Measurements from ENCODE around the gene DOK3. TPM values are rescaled to one million over a fixed set of nuclear protein-coding genes. Genes with fewer than 3 reads are reported as not detected.

The DOK3 gene
- total RNA-seq, 1 experiment from 2014 or later: 12.4 TPM

DNA sequence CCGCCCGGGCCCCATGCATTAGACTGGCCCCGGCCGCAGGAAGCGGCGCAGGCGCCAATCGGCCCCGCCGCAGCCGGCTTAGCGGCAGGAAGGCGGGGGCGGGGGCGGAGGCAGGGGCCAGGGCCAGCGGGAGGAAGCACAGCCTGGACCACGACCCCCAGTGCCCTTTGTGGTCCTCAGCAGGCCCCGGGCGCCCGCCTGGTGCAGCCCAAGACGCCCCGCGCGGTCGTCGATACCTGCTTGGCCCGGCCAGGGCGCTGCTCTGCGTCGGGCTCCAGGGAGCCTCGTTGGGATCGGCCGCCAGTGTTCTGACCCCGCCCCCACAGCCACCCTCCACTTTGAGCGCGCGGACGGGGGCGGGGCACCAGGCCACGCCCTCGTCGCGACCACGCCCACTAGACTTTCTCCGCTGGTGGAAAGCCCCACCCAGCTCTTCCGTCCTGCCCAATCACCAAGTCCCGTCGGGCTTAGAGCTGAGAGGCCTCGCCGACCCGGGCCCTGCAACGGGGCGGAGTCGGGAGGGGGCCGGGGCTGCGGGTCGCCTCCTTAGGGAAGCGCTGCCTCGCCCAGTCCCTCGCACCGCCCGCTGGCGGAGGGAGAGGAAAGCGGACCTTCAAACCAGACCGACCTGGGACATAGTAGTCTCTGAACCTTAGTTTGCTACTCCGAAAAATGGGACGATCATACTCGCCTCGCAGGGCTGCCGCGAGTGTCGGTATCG is 12.2 kb downstream of the DOK3 start, which contains the start of gene PDLIM7:
TSS of gene PDLIM7 (minus strand) at position 313 of the 721 bp plus-strand sequence. CDS start 1,092 bp downstream, outside the sequence.
- H3K4me3 ChIP-seq (ENCODE audit: low read depth in 2 of 2, low read length in 2 of 2): peak within 1 kb of the TSS; percentile 56 to 63
- no TSS peak for BruUV-seq (replicated peaks)
- DNase-seq (ENCODE audit: low read depth, low spot score) (no peak), ATAC-seq (peak; percentile 89)
- no peaks in the 10 kb centered on the region; the same call in 1 of the 2 replicates for H3K36me3 ChIP-seq (ENCODE audit: control insufficient read depth, insufficient read depth, low read length)
- intact Hi-C loops (cut with micrococcal nuclease; ENCODE audit: unreplicated experiment) (loop anchor here (5.0 kb wide), 1 partner anchor 105 kb away; no protein-coding TSS in a partner anchor), in situ Hi-C loops (cut with HindIII; ENCODE audit: low pct_unique_long_range_greater_than_20kb, low sequenced_read_pairs) (no loop called here)
- CTCF ChIA-PET: interaction anchor here (1.2 kb wide), 1 partner anchor 107 kb away, joined by 4 read pairs; no protein-coding TSS in a partner anchor
- no peaks in the 10 kb centered on the region for H3K9me3 ChIP-seq (ENCODE audit: control insufficient read depth, insufficient read depth, low read depth, low read length)
- H3K27me3 ChIP-seq (ENCODE audit: control insufficient read depth, insufficient read depth, low read length): no peaks in the 10 kb centered on the region
- POLR2A ChIA-PET: interaction anchor here (0.6 to 0.9 kb wide), 5 partner anchors 18 to 100 kb away, joined by 3 to 6 read pairs (median 4); no protein-coding TSS in a partner anchor
- TF ChIP-seq CTCF (IDR thresholded peaks at IDR 0.05): peak; percentile 6; the same call in 1 of the 2 replicates
- 0 out of 2 replicates have a peak, but pooled peaks have one; percentile 90 for TF ChIP-seq SIN3A (IDR thresholded peaks at IDR 0.05; ENCODE audit: borderline replicate concordance, insufficient read depth, low read depth, low read length)
- TF ChIP-seq POLR2AphosphoS5 (IDR thresholded peaks at IDR 0.05; ENCODE audit: low read depth, low read length): peak; percentile 93
- no peak for TF ChIP-seq REST (IDR thresholded peaks at IDR 0.05; ENCODE audit: insufficient read depth in 1 of 2, low read depth in 2 of 2, low read length in 1 of 2)
- TF ChIP-seq TCF7L2 (IDR thresholded peaks at IDR 0.05; ENCODE audit: low read depth, low read length): no peak
- peak within 1 kb of the TSS; percentile 70 for H3K27ac ChIP-seq (ENCODE audit: low read length)
- H3K4me1 ChIP-seq (ENCODE audit: control insufficient read depth, insufficient read depth, low read length): peaks cover 30% of the 10 kb centered on the region

GRCh38 chr5:177496727-177497291 is 12.8 kb downstream of the DOK3 start:
- H3K27me3 ChIP-seq (ENCODE audit: control insufficient read depth, insufficient read depth, low read length): no peaks in the 10 kb centered on the region
- H3K9me3 ChIP-seq (ENCODE audit: control insufficient read depth, insufficient read depth, low read depth, low read length): no peaks in the 10 kb centered on the region
- intact Hi-C loops (cut with micrococcal nuclease; ENCODE audit: unreplicated experiment): loop anchor here (5.0 kb wide), 1 partner anchor 105 kb away; no protein-coding TSS in a partner anchor
- CTCF ChIA-PET: interaction anchor here (1.2 kb wide), 1 partner anchor 106 kb away, joined by 4 read pairs; no protein-coding TSS in a partner anchor
- H3K27ac ChIP-seq (ENCODE audit: low read length): peak overlapping the region; percentile 70
- H3K36me3 ChIP-seq (ENCODE audit: control insufficient read depth, insufficient read depth, low read length): no peaks in the 10 kb centered on the region; the same call in 1 of the 2 replicates
- H3K4me1 ChIP-seq (ENCODE audit: control insufficient read depth, insufficient read depth, low read length): peaks cover 30% of the 10 kb centered on the region
- in situ Hi-C loops (cut with HindIII; ENCODE audit: low pct_unique_long_range_greater_than_20kb, low sequenced_read_pairs): no loop called here
- BruUV-seq (replicated peaks): no TSS peak
- DNase-seq (ENCODE audit: low read depth, low spot score) (no peak), ATAC-seq (peak; percentile 20)
- POLR2A ChIA-PET: interaction anchor here (0.7 to 0.9 kb wide), 3 partner anchors 19 to 46 kb away, joined by 3 to 6 read pairs (median 4); no protein-coding TSS in a partner anchor
- peak overlapping the region; percentile 56 to 63 for H3K4me3 ChIP-seq (ENCODE audit: low read depth in 2 of 2, low read length in 2 of 2)
- TF ChIP-seq SIN3A (IDR thresholded peaks at IDR 0.05; ENCODE audit: borderline replicate concordance, insufficient read depth, low read depth, low read length) (no peak), TCF7L2 (IDR thresholded peaks at IDR 0.05; ENCODE audit: low read depth, low read length) (no peak), POLR2AphosphoS5 (IDR thresholded peaks at IDR 0.05; ENCODE audit: low read depth, low read length) (no peak), REST (IDR thresholded peaks at IDR 0.05; ENCODE audit: insufficient read depth in 1 of 2, low read depth in 2 of 2, low read length in 1 of 2) (no peak), CTCF (IDR thresholded peaks at IDR 0.05) (no peak)
